Measurements from ENCODE around the gene AUTS2. TPM values are rescaled to one million over a fixed set of nuclear protein-coding genes. Genes with fewer than 3 reads are reported as not detected.

Gene AUTS2
- total RNA-seq, 4 donors from 2014 or later = 14.9 to 27.2 (median 17.5) TPM

DNA sequence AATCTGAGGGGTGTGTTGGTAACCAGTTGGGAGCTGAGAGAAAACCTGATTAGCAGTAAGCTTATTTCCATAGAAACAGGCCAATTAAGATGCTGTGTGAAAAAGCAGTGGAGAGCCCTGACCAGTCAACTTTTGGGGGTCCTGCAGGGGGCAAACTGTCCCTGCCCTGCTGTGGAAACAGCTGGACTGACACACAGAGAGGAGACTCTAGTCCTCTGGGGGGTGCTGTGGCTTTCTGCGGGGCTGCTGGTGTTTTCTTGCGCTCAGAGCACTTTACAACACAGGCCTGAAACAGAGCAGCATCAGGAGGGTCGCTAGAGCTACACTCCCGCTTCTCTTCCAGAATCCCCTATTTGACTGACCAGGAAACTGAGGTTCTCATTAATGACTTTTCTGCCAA lies 986.8 kb downstream of the AUTS2 start:
- TF ChIP-seq CTCF (IDR thresholded peaks at IDR 0.05) (no peak), POLR2A (IDR thresholded peaks at IDR 0.05) (no peak)
- Histone ChIP-seq H3K4me3 (replicated peaks in 1 of 3) (no peak overlapping the region), H3K4me1 (no peaks in the 10 kb centered on the region), H3K9me3 (no peaks in the 10 kb centered on the region), H3K27ac (no peak overlapping the region), H3K36me3 (no peaks in the 10 kb centered on the region), H3K27me3 (no peaks in the 10 kb centered on the region)
- intact Hi-C loops (cut with DNase I) = no loop called here
- DNase-seq = no peak
- WGBS, 2 donors = 82 to 87% methylated on average over 4 of the region's 4 CpGs

- H3K4me3 ChIP-seq (replicated peaks in 1 of 3) = no peak overlapping the region
- no peaks in the 10 kb centered on the region for H3K27me3 ChIP-seq
- H3K27ac ChIP-seq = no peak overlapping the region
- H3K4me1 ChIP-seq = no peaks in the 10 kb centered on the region
- 100% methylated on average over 1 of the region's 1 CpG for WGBS, 2 donors
- intact Hi-C loops (cut with DNase I) = no loop called here
- DNase-seq = no peak
- no peaks in the 10 kb centered on the region for H3K9me3 ChIP-seq
- H3K36me3 ChIP-seq = no peaks in the 10 kb centered on the region
- TF ChIP-seq POLR2A (IDR thresholded peaks at IDR 0.05) (no peak), CTCF (IDR thresholded peaks at IDR 0.05) (no peak)
Measured at GRCh38 chr7:70586822-70587221, 988.5 kb downstream of the AUTS2 start.

DNA sequence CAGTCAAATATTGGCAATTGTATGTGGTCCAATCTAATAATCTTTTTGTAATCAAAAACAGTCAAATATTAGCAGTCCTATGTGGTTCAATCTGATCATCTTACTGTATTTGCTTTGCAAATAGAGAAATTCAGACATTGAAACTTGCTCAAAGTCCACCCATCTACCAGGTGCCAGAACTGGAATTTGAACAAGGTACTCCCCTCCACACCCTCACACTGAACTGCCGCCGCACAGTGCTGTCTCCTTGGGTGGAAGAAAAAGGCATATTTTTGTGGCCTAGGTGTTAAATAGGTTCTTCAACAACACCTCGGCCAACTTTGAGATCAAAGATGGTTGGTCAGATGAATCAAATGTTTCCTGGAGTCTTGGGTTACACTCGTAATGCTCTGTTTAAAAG lies 989.5 kb downstream of the AUTS2 start:
- intact Hi-C loops (cut with DNase I) = no loop called here
- Histone ChIP-seq H3K4me1 (no peaks in the 10 kb centered on the region), H3K9me3 (no peaks in the 10 kb centered on the region), H3K27ac (no peak overlapping the region), H3K4me3 (replicated peaks in 1 of 3) (no peak overlapping the region), H3K36me3 (no peaks in the 10 kb centered on the region), H3K27me3 (no peaks in the 10 kb centered on the region)
- DNase-seq = no peak
- TF ChIP-seq POLR2A (IDR thresholded peaks at IDR 0.05) = no peak
- no peak for TF ChIP-seq CTCF (IDR thresholded peaks at IDR 0.05)
- WGBS, 2 donors = 83 to 97% methylated on average over 4 of the region's 4 CpGs

DNA sequence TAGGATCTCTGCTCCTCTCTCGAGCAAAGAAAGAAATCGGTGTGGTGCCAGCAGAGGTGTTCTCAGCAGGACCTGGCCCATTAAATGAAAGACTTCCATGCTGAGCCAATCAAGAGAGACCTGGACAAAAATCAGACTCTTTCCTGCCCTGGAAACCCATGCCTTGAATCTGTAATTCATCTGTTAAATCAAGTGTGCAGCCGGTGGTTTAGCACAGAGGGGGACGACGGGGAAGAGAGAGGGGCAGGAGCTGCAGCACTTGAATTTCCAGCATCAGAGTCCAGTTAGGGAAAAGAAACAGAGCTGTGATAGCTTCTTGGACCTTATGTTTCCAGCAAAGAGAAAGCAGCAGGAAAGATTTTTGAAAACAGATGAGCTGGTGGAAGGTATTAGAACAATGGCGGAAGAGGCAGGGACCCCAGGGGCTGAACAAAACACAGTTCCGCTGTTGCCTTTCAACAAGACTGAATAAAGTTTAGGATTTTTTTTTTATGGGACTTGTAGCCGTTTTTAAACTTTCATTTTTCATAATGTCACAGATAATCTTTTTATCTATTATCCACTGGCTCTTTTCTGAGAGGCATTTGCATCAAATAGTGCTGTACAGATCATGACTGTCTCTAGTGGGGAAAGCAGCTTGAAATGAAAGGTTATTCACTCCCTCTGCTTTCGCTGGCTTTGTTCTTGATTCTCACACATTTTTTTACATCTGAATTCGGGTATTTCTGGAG lies 990.1 kb downstream of the AUTS2 start:
- intact Hi-C loops (cut with DNase I) = no loop called here
- Histone ChIP-seq H3K4me1 (no peaks in the 10 kb centered on the region), H3K9me3 (no peaks in the 10 kb centered on the region), H3K27me3 (no peaks in the 10 kb centered on the region), H3K36me3 (no peaks in the 10 kb centered on the region), H3K4me3 (replicated peaks in 1 of 3) (no peak overlapping the region), H3K27ac (no peak overlapping the region)
- WGBS, 2 donors = 87 to 89% methylated on average over 10 of the region's 10 CpGs
- no peak for DNase-seq
- TF ChIP-seq POLR2A (IDR thresholded peaks at IDR 0.05) (no peak), CTCF (IDR thresholded peaks at IDR 0.05) (no peak)

- DNase-seq = no peak
- WGBS, 2 donors = 87 to 89% methylated on average over 7 of the region's 7 CpGs
- Histone ChIP-seq H3K27me3 (no peaks in the 10 kb centered on the region), H3K4me1 (no peaks in the 10 kb centered on the region), H3K9me3 (no peaks in the 10 kb centered on the region), H3K27ac (no peak overlapping the region), H3K4me3 (replicated peaks in 1 of 3) (no peak overlapping the region), H3K36me3 (no peaks in the 10 kb centered on the region)
- TF ChIP-seq CTCF (IDR thresholded peaks at IDR 0.05) = no peak
- TF ChIP-seq POLR2A (IDR thresholded peaks at IDR 0.05) = no peak
- intact Hi-C loops (cut with DNase I) = no loop called here
Measured at GRCh38 chr7:70589010-70589409, 990.7 kb downstream of the AUTS2 start.

Data from thyroid gland (tissue), 4 donors.